CD4-positive, alpha-beta T cell treated with Interferon gamma for 1 hour (primary cell): ENCODE data around the gene ERC1.
"Not testable (repeated sequence)": the region's sequence is repeated elsewhere in the genome, so short reads cannot be mapped to it uniquely, and the experiment has no call there.

Source experiments
- DNase-seq: peaks from one replicate; pipeline ENCODE4 v3.0.0-alpha.2; 2020

Gene ERC1

GRCh38 chr12:988646-989045, 2.4 kb upstream of the ERC1 start:
- DNase-seq: no peak

- no peak for DNase-seq
These were observed 2.0 kb upstream of the ERC1 start for GRCh38 chr12:989051-989450.

- peak; percentile 18 for DNase-seq
These were observed 1.0 kb upstream of the ERC1 start for GRCh38 chr12:989751-990660.

GRCh38 chr12:991350-992333, 619 bp downstream of the ERC1 start:
- no peak for DNase-seq

GRCh38 chr12:992647-993046, 1.6 kb downstream of the ERC1 start:
- no peak for DNase-seq

GRCh38 chr12:996881-997280, 5.9 kb downstream of the ERC1 start:
- no peak for DNase-seq

GRCh38 chr12:997505-997904, 6.5 kb downstream of the ERC1 start:
- DNase-seq: no peak

GRCh38 chr12:998020-998874, 7.2 kb downstream of the ERC1 start:
- DNase-seq: no peak

GRCh38 chr12:999736-1000135, 8.7 kb downstream of the ERC1 start:
- DNase-seq: not testable (repeated sequence)

GRCh38 chr12:1001507-1001906, 10.5 kb downstream of the ERC1 start:
- no peak for DNase-seq

GRCh38 chr12:1003600-1004271, 12.7 kb downstream of the ERC1 start:
- no peak for DNase-seq

GRCh38 chr12:1006255-1006654, 15.2 kb downstream of the ERC1 start:
- DNase-seq: no peak

GRCh38 chr12:1007276-1007675, 16.3 kb downstream of the ERC1 start:
- no peak for DNase-seq

- no peak for DNase-seq
These were observed 17.0 kb downstream of the ERC1 start for GRCh38 chr12:1007994-1008393.

- DNase-seq: no peak
These were observed 20.1 kb downstream of the ERC1 start for GRCh38 chr12:1011091-1011490.

GRCh38 chr12:1013618-1014489, 22.8 kb downstream of the ERC1 start:
- DNase-seq: no peak

GRCh38 chr12:1019283-1019682, 28.3 kb downstream of the ERC1 start:
- no peak for DNase-seq

GRCh38 chr12:1020389-1020788, 29.4 kb downstream of the ERC1 start:
- no peak for DNase-seq

- DNase-seq: no peak
These were observed 31.3 kb downstream of the ERC1 start for GRCh38 chr12:1022032-1022970.

GRCh38 chr12:1030779-1031178, 39.8 kb downstream of the ERC1 start:
- DNase-seq: no peak
